Astrocyte (in vitro differentiated cells and primary cell): ENCODE data around the gene CSMD2. TPM values are rescaled to one million over a fixed set of nuclear protein-coding genes. Genes with fewer than 3 reads are reported as not detected.

Experiments
- DNase-seq: peaks from one replicate; pipeline ENCODE4 v3.0.0-alpha.2; 2010; ENCODE audit warnings: low read depth
- FAIRE-seq: peaks from 2 replicates; lab custom pipeline; 2011; peaks lifted over from hg19 to GRCh38; lab: Jason Lieb, UNC
- H2AFZ ChIP-seq: 2 replicates; pipeline ENCODE4 v1.6.0; 2012; ENCODE audit warnings: low read depth, low read length, inconsistent platforms
- H3K27ac ChIP-seq: 2 replicates; pipeline ENCODE4 v1.5.1; 2011; ENCODE audit warnings: low read depth, low read length, inconsistent platforms
- H3K27me3 ChIP-seq: 2 replicates; pipeline ENCODE4 v1.6.0; 2011; ENCODE audit warnings: low read length, inconsistent platforms; ENCODE audit not compliant: insufficient read depth
- H3K36me3 ChIP-seq: 2 replicates; pipeline ENCODE4 v1.5.1; 2011; ENCODE audit warnings: low read length, inconsistent platforms; ENCODE audit not compliant: insufficient read depth
- H3K4me1 ChIP-seq: 2 replicates; pipeline ENCODE4 v1.5.1; 2011; ENCODE audit warnings: low read length, inconsistent platforms; ENCODE audit not compliant: insufficient read depth
- H3K4me2 ChIP-seq: 2 replicates; pipeline ENCODE4 v1.6.0; 2012; ENCODE audit warnings: low read length, inconsistent platforms
- H3K4me3 ChIP-seq: 2 replicates; pipeline ENCODE4 v1.5.1; 2011; ENCODE audit warnings: low read depth, mild to moderate bottlenecking, low read length, inconsistent platforms; ENCODE audit not compliant: insufficient read depth
- H3K79me2 ChIP-seq: 2 replicates; pipeline ENCODE4 v1.6.0; 2012; ENCODE audit warnings: mild to moderate bottlenecking, low read length, inconsistent platforms; ENCODE audit not compliant: insufficient read depth
- H3K9ac ChIP-seq: 2 replicates; pipeline ENCODE4 v1.6.0; 2012; ENCODE audit warnings: mild to moderate bottlenecking, low read length, inconsistent platforms
- H3K9me3 ChIP-seq: 2 replicates; pipeline ENCODE4 v1.5.1; 2012; ENCODE audit warnings: low read depth, mild to moderate bottlenecking, low read length, inconsistent platforms; ENCODE audit not compliant: insufficient read depth
- H4K20me1 ChIP-seq: 2 replicates; pipeline ENCODE4 v1.6.0; 2012; ENCODE audit warnings: low read length, inconsistent platforms; ENCODE audit not compliant: insufficient read depth
- H3K27ac Mint-ChIP-seq: one replicate; pipeline ENCODE4 v1.8.0; 2021; ENCODE audit warnings: mild to moderate bottlenecking, mixed read lengths; ENCODE audit not compliant: unreplicated experiment
- H3K27me3 Mint-ChIP-seq: one replicate; pipeline ENCODE4 v1.8.0; 2021; ENCODE audit warnings: low read depth, mixed read lengths; ENCODE audit not compliant: unreplicated experiment
- H3K36me3 Mint-ChIP-seq: one replicate; pipeline ENCODE4 v1.8.0; 2021; ENCODE audit warnings: low read depth, mixed read lengths; ENCODE audit not compliant: unreplicated experiment
- H3K4me1 Mint-ChIP-seq: one replicate; pipeline ENCODE4 v1.8.0; 2021; ENCODE audit warnings: low read depth, mixed read lengths; ENCODE audit not compliant: unreplicated experiment
- H3K4me3 Mint-ChIP-seq: one replicate; pipeline ENCODE4 v1.8.0; 2021; ENCODE audit warnings: mild to moderate bottlenecking, moderate library complexity, mixed read lengths; ENCODE audit not compliant: unreplicated experiment
- H3K9me3 Mint-ChIP-seq: one replicate; pipeline ENCODE4 v1.8.0; 2021; ENCODE audit warnings: mild to moderate bottlenecking, mixed read lengths; ENCODE audit not compliant: unreplicated experiment
- CTCF ChIP-seq: IDR thresholded peaks from 2 replicates; pipeline ENCODE4 v1.5.1; 2011; ENCODE audit warnings: low read depth, mild to moderate bottlenecking, inconsistent platforms, low read length, moderate library complexity; ENCODE audit not compliant: insufficient read depth
- EZH2 ChIP-seq: IDR thresholded peaks from 2 replicates; pipeline ENCODE4 v1.6.1; 2012; ENCODE audit warnings: mild to moderate bottlenecking, low read length, inconsistent platforms; ENCODE audit not compliant: insufficient read depth
- total RNA-seq: library from RNA; stranded (reverse); gene quantifications from 2 replicates; pipeline ENCODE4 v1.2.1, GENCODE V29; 2021

CSMD2 gene
- total RNA-seq, 1 donor from 2014 or later: 11.1 TPM

GRCh38 chr1:33931111-33931475 is 233.9 kb downstream of the CSMD2 start:
- Mint-ChIP-seq H3K27me3 (peaks cover 3% of the 10 kb centered on the region), H3K4me3 (no peak overlapping the region), H3K36me3 (peaks cover 39% of the 10 kb centered on the region), H3K9me3 (peaks cover 9% of the 10 kb centered on the region), H3K4me1 (no peaks in the 10 kb centered on the region), H3K27ac (no peak overlapping the region)
- Histone ChIP-seq H3K27ac (no peak overlapping the region), H3K27me3 (no peaks in the 10 kb centered on the region), H3K9ac (no peak overlapping the region), H2AFZ (no peak overlapping the region), H4K20me1 (peaks cover 41% of the 10 kb centered on the region), H3K4me2 (no peak overlapping the region), H3K36me3 (no peaks in the 10 kb centered on the region), H3K79me2 (no peaks in the 10 kb centered on the region), H3K4me1 (peaks cover 3% of the 10 kb centered on the region), H3K4me3 (no peak overlapping the region), H3K9me3 (no peaks in the 10 kb centered on the region)
- FAIRE-seq (no peak), DNase-seq (no peak)
- no peak for TF ChIP-seq EZH2
- no peak for TF ChIP-seq CTCF

- H3K4me3 ChIP-seq: no peak overlapping the region
- H3K9me3 ChIP-seq: no peaks in the 10 kb centered on the region
- no peaks in the 10 kb centered on the region for H3K36me3 ChIP-seq
- H3K27ac Mint-ChIP-seq: no peak overlapping the region
- TF ChIP-seq EZH2 (no peak), CTCF (no peak)
- peaks cover 11% of the 10 kb centered on the region for H3K9me3 Mint-ChIP-seq
- no peak overlapping the region for H3K4me2 ChIP-seq
- H4K20me1 ChIP-seq: peaks cover 38% of the 10 kb centered on the region
- FAIRE-seq: no peak
- peaks cover 3% of the 10 kb centered on the region for H3K4me1 ChIP-seq
- H3K4me1 Mint-ChIP-seq: no peaks in the 10 kb centered on the region
- H3K27ac ChIP-seq: no peak overlapping the region
- DNase-seq: no peak
- peaks cover 39% of the 10 kb centered on the region for H3K36me3 Mint-ChIP-seq
- no peak overlapping the region for H3K9ac ChIP-seq
- H3K27me3 ChIP-seq: no peaks in the 10 kb centered on the region
- H3K27me3 Mint-ChIP-seq: peaks cover 3% of the 10 kb centered on the region
- no peak overlapping the region for H3K4me3 Mint-ChIP-seq
- H3K79me2 ChIP-seq: no peaks in the 10 kb centered on the region
- no peak overlapping the region for H2AFZ ChIP-seq
These were observed 234.5 kb downstream of the CSMD2 start for GRCh38 chr1:33930346-33931110.

GRCh38 chr1:33928251-33928650 is 236.8 kb downstream of the CSMD2 start:
- Mint-ChIP-seq H3K4me3 (no peak overlapping the region), H3K27me3 (peaks cover 3% of the 10 kb centered on the region), H3K4me1 (no peaks in the 10 kb centered on the region), H3K9me3 (peaks cover 15% of the 10 kb centered on the region), H3K36me3 (peaks cover 39% of the 10 kb centered on the region), H3K27ac (no peak overlapping the region)
- H3K9me3 ChIP-seq: no peaks in the 10 kb centered on the region
- H3K27me3 ChIP-seq: no peaks in the 10 kb centered on the region
- no peak for FAIRE-seq
- peak; percentile 80 for DNase-seq
- H3K4me3 ChIP-seq: no peak overlapping the region
- no peaks in the 10 kb centered on the region for H3K79me2 ChIP-seq
- peaks cover 3% of the 10 kb centered on the region for H3K4me1 ChIP-seq
- no peak for TF ChIP-seq EZH2
- TF ChIP-seq CTCF: no peak
- peaks cover 27% of the 10 kb centered on the region for H4K20me1 ChIP-seq
- no peak overlapping the region for H3K27ac ChIP-seq
- no peak overlapping the region for H2AFZ ChIP-seq
- no peak overlapping the region for H3K4me2 ChIP-seq
- no peak overlapping the region for H3K9ac ChIP-seq
- H3K36me3 ChIP-seq: no peaks in the 10 kb centered on the region
